ENCODE results near the gene PPARA. TPM values are rescaled to one million over a fixed set of nuclear protein-coding genes. Genes with fewer than 3 reads are reported as not detected.

Gene PPARA
- total RNA-seq, 3 donors from 2014 or later (not counting 1 experiment from before 2014, with no cell fraction given) = 20.1 to 27.8 (median 27.0) TPM

GRCh38 chr22:46158283-46158682 lies 8.0 kb downstream of the PPARA start:
- Histone ChIP-seq H3K27me3 (ENCODE audit: control insufficient read depth, insufficient read depth, low read length) (no peaks in the 10 kb centered on the region), H3K4me1 (ENCODE audit: control insufficient read depth, insufficient read depth, low read length) (no peaks in the 10 kb centered on the region), H3K4me3 (ENCODE audit: low read length) (no peak overlapping the region), H3K9me3 (ENCODE audit: control insufficient read depth, insufficient read depth, low read length) (no peaks in the 10 kb centered on the region), H3K27ac (ENCODE audit: low read length) (no peak overlapping the region), H3K36me3 (ENCODE audit: control insufficient read depth, insufficient read depth, low read length) (no peaks in the 10 kb centered on the region)
- Mint-ChIP-seq H3K36me3 (peaks cover 7% of the 10 kb centered on the region), H3K4me1 (peaks cover 6 to 17% of the 10 kb centered on the region in 2 donors), H3K4me3 (no peak overlapping the region), H3K9me3 (no peaks in the 10 kb centered on the region), H3K27ac (no peak overlapping the region), H3K27me3 (ENCODE audit: low read depth in 2 of 2) (no peaks in the 10 kb centered on the region)
- ATAC-seq (no peak), DNase-seq (no peak)
- 63% methylated on average over 7 of the region's 7 CpGs for WGBS (ENCODE audit: insufficient coverage)
- intact Hi-C loops (cut with micrococcal nuclease) = no loop called here
- TF ChIP-seq CTCF (IDR thresholded peaks at IDR 0.05) = no peak

- Histone ChIP-seq H3K27ac (ENCODE audit: low read length) (no peak overlapping the region), H3K9me3 (ENCODE audit: control insufficient read depth, insufficient read depth, low read length) (no peaks in the 10 kb centered on the region), H3K36me3 (ENCODE audit: control insufficient read depth, insufficient read depth, low read length) (no peaks in the 10 kb centered on the region), H3K27me3 (ENCODE audit: control insufficient read depth, insufficient read depth, low read length) (no peaks in the 10 kb centered on the region), H3K4me3 (ENCODE audit: low read length) (no peak overlapping the region), H3K4me1 (ENCODE audit: control insufficient read depth, insufficient read depth, low read length) (no peaks in the 10 kb centered on the region)
- intact Hi-C loops (cut with micrococcal nuclease) = no loop called here
- H3K36me3 Mint-ChIP-seq = peaks cover 7% of the 10 kb centered on the region
- WGBS (ENCODE audit: insufficient coverage) = 97% methylated on average over 7 of the region's 7 CpGs
- no peaks in the 10 kb centered on the region for H3K9me3 Mint-ChIP-seq
- no peaks in the 10 kb centered on the region for H3K27me3 Mint-ChIP-seq (ENCODE audit: low read depth in 2 of 2)
- TF ChIP-seq CTCF (IDR thresholded peaks at IDR 0.05) = no peak
- peaks cover 6 to 19% of the 10 kb centered on the region in 2 donors for H3K4me1 Mint-ChIP-seq
- H3K27ac Mint-ChIP-seq = no peak overlapping the region
- no peak overlapping the region for H3K4me3 Mint-ChIP-seq
- ATAC-seq (no peak), DNase-seq (no peak)
Measured at GRCh38 chr22:46159212-46159611, 8.9 kb downstream of the PPARA start.

- Histone ChIP-seq H3K9me3 (ENCODE audit: control insufficient read depth, insufficient read depth, low read length) (no peaks in the 10 kb centered on the region), H3K27me3 (ENCODE audit: control insufficient read depth, insufficient read depth, low read length) (no peaks in the 10 kb centered on the region), H3K4me1 (ENCODE audit: control insufficient read depth, insufficient read depth, low read length) (no peaks in the 10 kb centered on the region), H3K4me3 (ENCODE audit: low read length) (no peak overlapping the region), H3K36me3 (ENCODE audit: control insufficient read depth, insufficient read depth, low read length) (no peaks in the 10 kb centered on the region), H3K27ac (ENCODE audit: low read length) (no peak overlapping the region)
- H3K4me1 Mint-ChIP-seq = peaks cover 6 to 18% of the 10 kb centered on the region in 2 donors
- no peak for ATAC-seq
- H3K27me3 Mint-ChIP-seq (ENCODE audit: low read depth in 2 of 2) = no peaks in the 10 kb centered on the region
- DNase-seq = no peak
- 92% methylated on average over 10 of the region's 10 CpGs for WGBS (ENCODE audit: insufficient coverage)
- intact Hi-C loops (cut with micrococcal nuclease) = no loop called here
- no peak overlapping the region for H3K27ac Mint-ChIP-seq
- peaks cover 7% of the 10 kb centered on the region for H3K36me3 Mint-ChIP-seq
- no peak overlapping the region for H3K4me3 Mint-ChIP-seq
- TF ChIP-seq CTCF (IDR thresholded peaks at IDR 0.05) = no peak
- H3K9me3 Mint-ChIP-seq = no peaks in the 10 kb centered on the region
Measured at GRCh38 chr22:46159777-46160176, 9.5 kb downstream of the PPARA start.

GRCh38 chr22:46162285-46162684 lies 12.0 kb downstream of the PPARA start:
- H3K4me3 Mint-ChIP-seq = no peak overlapping the region
- H3K9me3 Mint-ChIP-seq = no peaks in the 10 kb centered on the region
- ATAC-seq = no peak
- no peak overlapping the region for H3K27ac ChIP-seq (ENCODE audit: low read length)
- no peak for TF ChIP-seq CTCF (IDR thresholded peaks at IDR 0.05)
- WGBS (ENCODE audit: insufficient coverage) = 94% methylated on average over 10 of the region's 10 CpGs
- intact Hi-C loops (cut with micrococcal nuclease) = no loop called here
- H3K4me1 Mint-ChIP-seq = peaks cover 6 to 10% of the 10 kb centered on the region in 2 donors
- DNase-seq = no peak
- no peaks in the 10 kb centered on the region for H3K27me3 Mint-ChIP-seq (ENCODE audit: low read depth in 2 of 2)
- H3K36me3 Mint-ChIP-seq = peaks cover 5% of the 10 kb centered on the region
- no peaks in the 10 kb centered on the region for H3K27me3 ChIP-seq (ENCODE audit: control insufficient read depth, insufficient read depth, low read length)
- no peaks in the 10 kb centered on the region for H3K4me1 ChIP-seq (ENCODE audit: control insufficient read depth, insufficient read depth, low read length)
- H3K27ac Mint-ChIP-seq = no peak overlapping the region
- H3K9me3 ChIP-seq (ENCODE audit: control insufficient read depth, insufficient read depth, low read length) = no peaks in the 10 kb centered on the region
- H3K4me3 ChIP-seq (ENCODE audit: low read length) = no peak overlapping the region
- H3K36me3 ChIP-seq (ENCODE audit: control insufficient read depth, insufficient read depth, low read length) = no peaks in the 10 kb centered on the region

Data from natural killer cell (primary cell).